Measurements from ENCODE around the gene CERS1. TPM values are rescaled to one million over a fixed set of nuclear protein-coding genes. Genes with fewer than 3 reads are reported as not detected.

CERS1 gene
- total RNA-seq, 2 donors from 2014 or later = 0.26 to 0.66 TPM

GRCh38 chr19:18900700-18901481, 4.9 kb upstream of the CERS1 start:
- intact Hi-C loops (cut with DNase I) = no loop called here
- H3K27me3 ChIP-seq = no peaks in the 10 kb centered on the region
- DNase-seq (no peak), ATAC-seq (no peak)
- WGBS, 2 donors = 90 to 97% methylated on average over 5 to 16 of the region's 17 CpGs
- H3K4me1 ChIP-seq = peaks cover 5% of the 10 kb centered on the region
- H3K9me3 ChIP-seq = no peaks in the 10 kb centered on the region
- TF ChIP-seq POLR2A (IDR thresholded peaks at IDR 0.05) (no peak), CTCF (IDR thresholded peaks at IDR 0.05) (no peak)
- no peak overlapping the region for H3K4me3 ChIP-seq
- peaks cover 3 to 18% of the 10 kb centered on the region in 2 donors for H3K36me3 ChIP-seq (replicated peaks in 1 of 2; ENCODE audit: insufficient read depth in 1 of 2, low read depth in 2 of 2)
- no peak overlapping the region for H3K27ac ChIP-seq

GRCh38 chr19:18899624-18900560, 3.9 kb upstream of the CERS1 start:
- peaks cover 3 to 14% of the 10 kb centered on the region in 2 donors for H3K36me3 ChIP-seq (replicated peaks in 1 of 2; ENCODE audit: insufficient read depth in 1 of 2, low read depth in 2 of 2)

GRCh38 chr19:18898607-18899408, 2.9 kb upstream of the CERS1 start:
- no peak for ATAC-seq
- no peak for DNase-seq
- Histone ChIP-seq H3K27me3 (peaks cover 0 to 6% of the 10 kb centered on the region in 2 donors), H3K4me3 (no peak overlapping the region), H3K9me3 (no peaks in the 10 kb centered on the region), H3K4me1 (peaks cover 15% of the 10 kb centered on the region), H3K27ac (no peak overlapping the region), H3K36me3 (replicated peaks in 1 of 2; ENCODE audit: insufficient read depth in 1 of 2, low read depth in 2 of 2) (peaks cover 3 to 12% of the 10 kb centered on the region in 2 donors)
- TF ChIP-seq POLR2A (IDR thresholded peaks at IDR 0.05) = no peak
- TF ChIP-seq CTCF (IDR thresholded peaks at IDR 0.05) = no peak
- WGBS, 2 donors = 72 to 73% methylated on average over 5 to 18 of the region's 18 CpGs
- intact Hi-C loops (cut with DNase I) = no loop called here

More at GRCh38 chr19:18899624-18900560, 3.9 kb upstream of the CERS1 start:
- TF ChIP-seq POLR2A (IDR thresholded peaks at IDR 0.05) = no peak
- no peak for TF ChIP-seq CTCF (IDR thresholded peaks at IDR 0.05)
- DNase-seq = no peak
- Histone ChIP-seq H3K4me1 (peaks cover 14% of the 10 kb centered on the region), H3K27ac (no peak overlapping the region), H3K27me3 (no peaks in the 10 kb centered on the region), H3K9me3 (no peaks in the 10 kb centered on the region), H3K4me3 (no peak overlapping the region)
- 85 to 93% methylated on average over 3 to 20 of the region's 20 CpGs for WGBS, 2 donors
- ATAC-seq = no peak
- intact Hi-C loops (cut with DNase I) = no loop called here

GRCh38 chr19:18898081-18898606, 2.2 kb upstream of the CERS1 start:
- Histone ChIP-seq H3K36me3 (replicated peaks in 1 of 2; ENCODE audit: insufficient read depth in 1 of 2, low read depth in 2 of 2) (peaks cover 3 to 7% of the 10 kb centered on the region in 2 donors), H3K4me3 (no peak overlapping the region), H3K27me3 (peaks cover 0 to 6% of the 10 kb centered on the region in 2 donors), H3K4me1 (peaks cover 15% of the 10 kb centered on the region), H3K9me3 (no peaks in the 10 kb centered on the region), H3K27ac (no peak overlapping the region)
- 29 to 52% methylated on average over 5 to 9 of the region's 18 CpGs for WGBS, 2 donors
- DNase-seq = no peak
- intact Hi-C loops (cut with DNase I) = no loop called here
- no peak for TF ChIP-seq CTCF (IDR thresholded peaks at IDR 0.05)
- no peak for TF ChIP-seq POLR2A (IDR thresholded peaks at IDR 0.05)
- no peak for ATAC-seq
